NCI-H146 treated with DMSO at 0.1 percent for 48 hours (cell line): ENCODE results near the gene ASTN2.

ENCODE experiments used
- DNase-seq: peaks from one replicate; lab custom pipeline; 2025; ENCODE audit not compliant: unreplicated experiment; lab: John Stamatoyannopoulos, UW

ASTN2 gene

GRCh38 chr9:117184173-117184572 lies 230.7 kb downstream of the ASTN2 start:
- DNase-seq, result no peak

GRCh38 chr9:117182046-117182445 lies 232.8 kb downstream of the ASTN2 start:
- no peak for DNase-seq

- DNase-seq, result no peak
Observed at GRCh38 chr9:117180896-117181445, 233.9 kb downstream of the ASTN2 start.

- DNase-seq, result peak; percentile 30
Observed at GRCh38 chr9:117178596-117179375, 236.1 kb downstream of the ASTN2 start.

GRCh38 chr9:117170567-117170966 lies 244.3 kb downstream of the ASTN2 start:
- DNase-seq, result no peak

GRCh38 chr9:117169089-117169621 lies 245.7 kb downstream of the ASTN2 start:
- peak; percentile 50 for DNase-seq

GRCh38 chr9:117164512-117164911 lies 250.3 kb downstream of the ASTN2 start:
- DNase-seq, result no peak

- no peak for DNase-seq
Observed at GRCh38 chr9:117160254-117160653, 254.6 kb downstream of the ASTN2 start.

- DNase-seq, result no peak
Observed at GRCh38 chr9:117156771-117157535, 257.9 kb downstream of the ASTN2 start.

GRCh38 chr9:117156144-117156688 lies 258.6 kb downstream of the ASTN2 start:
- no peak for DNase-seq

- no peak for DNase-seq
Observed at GRCh38 chr9:117153021-117153420, 261.8 kb downstream of the ASTN2 start.

- DNase-seq, result no peak
Observed at GRCh38 chr9:117151716-117152115, 263.1 kb downstream of the ASTN2 start.

- DNase-seq, result no peak
Observed at GRCh38 chr9:117149996-117150395, 264.9 kb downstream of the ASTN2 start.

- DNase-seq, result no peak
Observed at GRCh38 chr9:117145811-117146490, 268.9 kb downstream of the ASTN2 start.

- no peak for DNase-seq
Observed at GRCh38 chr9:117145081-117145480, 269.8 kb downstream of the ASTN2 start.

- DNase-seq, result no peak
Observed at GRCh38 chr9:117138231-117138630, 276.6 kb downstream of the ASTN2 start.

- no peak for DNase-seq
Observed at GRCh38 chr9:117136461-117136860, 278.4 kb downstream of the ASTN2 start.

GRCh38 chr9:117135501-117136098 lies 279.3 kb downstream of the ASTN2 start:
- no peak for DNase-seq

GRCh38 chr9:117134826-117135500 lies 279.9 kb downstream of the ASTN2 start:
- no peak for DNase-seq

GRCh38 chr9:117126871-117127270 lies 288.0 kb downstream of the ASTN2 start:
- DNase-seq, result no peak
